GM12864 (cell line): Measurements from ENCODE around the gene IL12A.
A peak's percentile ranks its signal among the peaks of the same experiment; 100 is the strongest.

Experiments used
- DNase-seq: peaks from one replicate; pipeline ENCODE4 v3.0.0-alpha.2; 2011; ENCODE audit warnings: low read depth
- H3K4me3 ChIP-seq: 2 replicates; pipeline ENCODE4 v1.5.1; 2011; ENCODE audit warnings: mild to moderate bottlenecking, low read depth, low read length, control low read depth
- CTCF ChIP-seq: IDR thresholded peaks from 2 replicates; pipeline ENCODE4 v1.5.1; 2011; ENCODE audit warnings: low read depth, mild to moderate bottlenecking, moderate library complexity, low read length, control low read depth, inconsistent platforms; ENCODE audit errors: missing control alignments

IL12A gene

GRCh38 chr3:159950156-159950898, 38.3 kb upstream of the IL12A start:
- no peak overlapping the region for H3K4me3 ChIP-seq
- peak; percentile 24 for DNase-seq
- no peak for TF ChIP-seq CTCF

GRCh38 chr3:159951540-159951939, 37.1 kb upstream of the IL12A start:
- no peak for TF ChIP-seq CTCF
- no peak for DNase-seq
- no peak overlapping the region for H3K4me3 ChIP-seq

DNA sequence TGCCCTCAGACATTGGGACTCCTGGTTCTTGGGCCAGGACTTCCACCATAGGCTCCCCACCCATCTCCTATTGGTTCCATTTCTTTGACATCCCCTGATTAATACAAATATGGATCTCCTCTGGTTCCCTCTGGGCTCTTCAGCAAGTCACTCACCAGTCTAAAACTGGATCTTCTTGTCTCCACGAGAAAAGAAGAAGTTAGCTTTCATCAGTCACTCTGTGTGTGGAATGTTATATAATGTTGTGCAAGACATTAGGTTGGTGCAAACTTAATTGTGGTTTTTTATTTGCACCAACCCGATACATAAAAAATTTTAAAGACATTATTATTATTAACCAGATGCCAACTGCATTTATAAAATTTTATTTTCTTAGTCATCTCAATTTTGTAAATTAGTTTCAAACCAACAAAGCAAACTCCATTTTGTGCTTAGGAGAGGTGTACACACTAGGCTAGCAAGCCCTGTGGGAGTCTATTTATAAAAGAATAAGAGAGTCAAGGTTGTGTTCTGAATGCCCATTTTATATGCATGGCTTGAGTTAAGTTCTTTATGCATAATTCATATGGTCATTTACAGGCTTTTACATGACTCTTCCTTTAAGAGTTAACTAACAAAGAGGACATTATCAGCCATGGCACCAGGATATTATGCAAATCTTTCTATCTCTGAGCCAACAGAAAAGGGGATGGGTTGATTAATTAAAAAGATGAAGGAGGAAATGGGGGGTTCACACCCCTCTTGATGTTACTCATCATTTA, 35.1 kb upstream of the IL12A start:
- DNase-seq: no peak
- TF ChIP-seq CTCF: no peak

GRCh38 chr3:159960188-159961148, 28.2 kb upstream of the IL12A start:
- DNase-seq: no peak
- no peak overlapping the region for H3K4me3 ChIP-seq
- TF ChIP-seq CTCF: no peak

More for the DNA sequence above, 35.1 kb upstream of the IL12A start:
- H3K4me3 ChIP-seq: no peak overlapping the region

GRCh38 chr3:159964166-159964973, 24.3 kb upstream of the IL12A start:
- TF ChIP-seq CTCF: no peak
- DNase-seq: peak; percentile 47
- no peak overlapping the region; the same call in 1 of the 2 replicates for H3K4me3 ChIP-seq

DNA sequence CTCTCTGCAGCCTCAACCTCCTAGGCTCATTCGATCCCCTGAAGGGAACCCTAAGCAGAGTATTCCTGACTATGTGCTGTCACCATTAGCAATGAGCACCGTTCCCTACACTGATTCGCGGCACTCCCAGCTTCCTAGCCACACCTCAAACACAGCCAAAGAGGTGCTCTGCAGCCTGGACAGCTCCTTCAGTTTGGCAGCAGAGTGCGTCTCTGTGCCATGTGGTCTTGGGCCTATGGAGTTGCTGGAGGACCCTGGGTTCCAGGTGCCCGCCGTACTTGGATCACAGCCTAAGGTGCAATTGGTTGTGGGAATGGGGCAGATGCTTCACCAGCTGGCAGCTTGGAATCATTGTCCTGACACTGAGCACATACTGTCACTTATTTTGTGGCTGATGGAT, 17.3 kb upstream of the IL12A start:
- DNase-seq: no peak
- H3K4me3 ChIP-seq: no peak overlapping the region
- TF ChIP-seq CTCF: no peak
